HEK293T (cell line): ENCODE results near the gene ADSS1.

Experiments
- BHLHE40 ChIP-seq: fragments of 450-650 bp; IDR thresholded peaks from 2 replicates; pipeline ENCODE4 v1.6.1; 2016; ENCODE audit warnings: mild to moderate bottlenecking, moderate library complexity, borderline replicate concordance
- SP1 ChIP-seq: fragments of 450-650 bp; IDR thresholded peaks from 2 replicates; pipeline ENCODE4 v1.6.1; 2017

- TF ChIP-seq SP1 (no peak), BHLHE40 (no peak)
Measured at GRCh38 chr14:104782086-104782807, 58.2 kb downstream of the ADSS1 start.
